ENCODE data around the gene DPP10.

- TF ChIP-seq SIN3A (IDR thresholded peaks at IDR 0.05; ENCODE audit: borderline replicate concordance, insufficient read depth, low read length) (no peak), POLR2AphosphoS5 (IDR thresholded peaks at IDR 0.05; ENCODE audit: low read depth, low read length) (no peak)
Observed at GRCh38 chr2:115171751-115172150, 729.3 kb downstream of the DPP10 start.
